ENCODE results near the gene PRAME.
"Not testable (repeated sequence)": the region's sequence is repeated elsewhere in the genome, so short reads cannot be mapped to it uniquely, and the experiment has no call there.

Gene PRAME

DNA sequence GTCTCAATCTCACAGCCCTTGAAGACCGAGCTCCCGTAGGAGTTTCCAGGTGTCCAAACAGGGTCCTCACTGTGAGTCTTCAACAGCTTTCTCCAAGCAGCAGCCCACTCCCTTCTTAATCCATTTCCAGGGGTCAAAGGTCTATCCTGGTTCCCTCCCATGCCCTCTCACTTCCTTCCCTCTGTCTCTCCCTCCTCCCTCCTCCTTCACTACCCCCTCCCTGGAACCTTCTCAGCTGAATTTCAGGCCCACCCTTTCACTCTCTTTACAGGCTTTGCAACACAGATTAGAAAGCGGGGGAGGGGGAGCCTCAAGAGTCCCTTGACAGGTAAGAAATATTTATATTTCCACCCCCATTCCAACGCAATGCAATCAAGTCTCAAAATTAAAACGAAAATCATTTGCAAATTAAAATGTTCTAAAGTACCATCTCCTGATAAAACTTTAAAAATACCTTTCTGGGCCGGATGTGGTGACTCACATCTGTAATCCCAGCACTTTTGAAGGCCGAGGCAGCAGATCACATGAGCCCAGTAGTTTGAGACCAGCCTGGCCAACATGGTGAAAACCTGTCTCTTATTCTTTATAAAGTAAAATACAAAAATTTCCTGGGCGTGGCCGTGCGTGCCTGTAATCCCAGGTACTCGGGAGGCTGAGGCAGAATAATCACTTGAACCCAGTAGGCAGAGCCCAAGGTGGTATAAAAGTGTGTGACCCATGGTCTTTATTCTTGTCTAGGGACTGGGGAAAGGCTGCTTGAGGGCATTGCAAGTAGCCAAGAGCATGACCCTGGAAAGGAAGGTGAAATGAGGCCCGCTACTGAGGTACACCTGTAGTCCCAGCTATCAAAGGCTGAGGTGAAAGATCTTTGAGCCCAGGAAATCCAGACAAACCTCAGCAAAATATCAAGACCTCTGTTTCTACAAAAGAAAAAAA, 38.1 kb downstream of the PRAME start:
- no peak for DNase-seq (ENCODE audit: low spot score)

- DNase-seq (ENCODE audit: low spot score) = no peak
These were observed 38.9 kb downstream of the PRAME start, which contains the start of gene ZNF280A for GRCh38 chr22:22520020-22520656. Gene ZNF280A (minus strand): TSS chr22:22520270. CDS start chr22:22515630, 4,640 bp downstream.

DNA sequence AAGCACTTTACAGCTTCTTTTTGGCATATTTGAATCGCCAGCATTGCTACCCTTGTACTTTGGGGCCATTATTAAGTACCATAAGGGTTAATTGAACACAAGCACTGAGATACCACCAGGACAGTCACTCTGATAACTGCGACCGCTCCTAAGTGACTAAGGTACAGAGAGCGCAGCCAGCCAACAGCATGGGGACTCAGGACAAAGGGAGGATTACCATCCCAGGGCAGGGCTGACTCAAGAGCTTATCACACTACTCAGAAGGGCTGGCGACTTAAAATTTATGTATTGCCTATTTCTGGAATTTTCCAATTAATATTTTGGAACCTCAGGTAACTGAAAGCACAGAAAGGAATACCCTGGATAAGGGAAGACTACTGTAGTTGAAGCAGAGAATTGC, 39.5 kb downstream of the PRAME start:
- DNase-seq (ENCODE audit: low spot score) = no peak

GRCh38 chr22:22516992-22517391, 42.1 kb downstream of the PRAME start:
- DNase-seq (ENCODE audit: low spot score) = no peak

DNA sequence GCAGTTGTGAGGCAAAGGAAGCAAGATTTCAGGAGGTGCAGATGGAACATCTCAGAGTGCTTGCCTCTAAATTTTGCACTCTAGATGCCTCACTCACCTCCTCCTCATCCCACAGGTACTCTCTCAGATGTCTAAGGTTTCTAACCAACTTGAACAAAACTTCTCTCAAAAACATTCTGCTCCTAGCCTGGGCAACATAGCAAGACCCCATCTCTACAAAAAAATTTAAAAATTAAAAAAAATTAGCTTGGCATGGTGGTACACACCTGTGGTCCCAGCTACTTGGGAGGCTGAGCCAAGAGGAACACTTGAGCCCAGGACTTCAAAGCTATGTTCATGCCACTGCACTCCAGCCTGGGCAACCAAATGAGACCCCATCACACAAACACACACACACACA, 43.2 kb downstream of the PRAME start:
- DNase-seq (ENCODE audit: low spot score) = no peak

DNA sequence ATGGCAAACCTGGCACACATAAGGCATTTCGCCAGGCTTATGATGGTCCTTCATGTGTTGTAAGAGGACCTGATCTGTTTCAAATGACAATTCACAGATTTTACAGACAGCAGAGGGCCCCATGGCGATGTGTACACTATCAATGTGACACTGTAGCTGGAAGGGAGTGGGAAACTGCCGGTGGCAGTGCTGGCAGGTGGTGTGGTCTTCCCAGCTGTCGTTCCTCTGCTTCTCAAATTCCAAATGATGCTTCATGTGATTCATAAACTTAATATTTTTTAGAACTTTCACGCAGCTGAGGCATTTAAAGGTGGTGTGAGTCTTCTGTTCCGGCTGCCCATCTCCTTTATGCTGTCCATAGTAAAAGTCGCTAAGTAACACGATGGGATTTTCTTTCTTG, 44.6 kb downstream of the PRAME start:
- DNase-seq (ENCODE audit: low spot score) = not testable (repeated sequence)

- no peak for DNase-seq (ENCODE audit: low spot score)
These were observed 45.4 kb downstream of the PRAME start for GRCh38 chr22:22513619-22514018.

DNA sequence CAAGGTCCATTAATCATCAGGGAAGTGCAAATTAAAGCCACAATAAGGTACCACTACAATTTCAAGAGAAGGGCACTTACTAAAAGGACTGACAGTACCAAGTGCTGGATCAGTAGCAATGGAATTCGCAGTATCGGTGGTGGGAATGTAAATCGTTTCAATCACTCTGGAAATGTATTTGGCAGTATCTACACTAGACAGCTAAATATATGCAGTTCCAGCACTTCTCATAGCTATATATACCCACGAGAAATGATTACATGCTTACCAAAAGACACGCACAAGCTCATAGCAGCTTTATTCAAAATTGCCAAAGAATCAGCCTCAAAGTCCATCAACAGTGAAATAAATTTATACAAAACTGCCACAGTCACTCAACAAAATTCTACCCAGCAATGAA, 46.1 kb downstream of the PRAME start:
- no peak for DNase-seq (ENCODE audit: low spot score)

- DNase-seq (ENCODE audit: low spot score) = not testable (repeated sequence)
These were observed 48.2 kb downstream of the PRAME start for GRCh38 chr22:22510833-22511232.

GRCh38 chr22:22509912-22510311, 49.2 kb downstream of the PRAME start:
- DNase-seq (ENCODE audit: low spot score) = not testable (repeated sequence)

GRCh38 chr22:22508274-22509176, 50.5 kb downstream of the PRAME start, which contains the start of gene ZNF280B:
Gene ZNF280B (minus strand): TSS chr22:22508742. CDS start chr22:22489398, 19,344 bp downstream.
- no peak for DNase-seq (ENCODE audit: low spot score)

DNA sequence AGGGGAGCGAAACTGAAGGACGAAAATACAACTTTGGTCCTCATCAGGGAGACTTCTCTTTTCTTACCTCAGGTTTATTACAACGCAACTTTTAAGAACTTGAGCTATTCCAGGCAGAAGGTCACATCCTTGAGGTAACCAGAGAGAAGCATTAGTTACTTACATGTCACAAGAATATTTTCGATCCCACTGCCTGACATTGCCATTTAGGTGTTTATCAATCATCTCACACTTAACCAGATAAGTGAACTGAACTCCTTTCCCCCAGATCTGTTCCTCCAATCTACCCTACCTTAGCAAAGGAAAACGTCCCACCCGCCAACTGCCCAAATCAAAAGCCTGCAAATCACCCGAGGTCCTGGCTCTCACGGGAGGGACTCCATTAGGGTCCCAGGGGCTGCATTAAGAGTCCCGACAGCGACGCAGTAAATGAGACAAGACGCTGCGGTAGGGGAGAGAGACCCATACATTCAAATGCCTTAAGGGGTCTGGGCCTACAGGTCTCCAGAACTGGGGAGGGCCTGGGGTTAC, 51.3 kb downstream of the PRAME start:
- no peak for DNase-seq (ENCODE audit: low spot score)

DNA sequence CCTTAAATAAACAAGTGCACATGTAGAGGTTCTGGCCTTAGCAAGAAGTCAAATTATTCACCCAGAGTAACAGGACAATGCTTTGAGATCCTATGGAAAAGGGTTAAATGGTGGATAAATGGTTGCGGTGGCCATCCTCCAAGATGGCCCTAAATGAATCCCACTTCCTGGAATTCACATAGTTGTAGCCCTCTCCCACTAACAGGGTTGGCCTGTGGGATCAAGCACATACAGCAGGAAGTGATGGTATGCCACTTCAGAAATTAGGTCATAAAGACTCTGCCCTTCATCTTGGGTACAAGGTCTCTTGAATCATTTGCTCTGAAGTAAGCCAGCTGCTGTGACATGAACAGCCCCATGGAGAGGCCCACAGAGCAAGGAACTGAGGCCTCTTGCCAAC, 52.3 kb downstream of the PRAME start:
- no peak for DNase-seq (ENCODE audit: low spot score)

DNA sequence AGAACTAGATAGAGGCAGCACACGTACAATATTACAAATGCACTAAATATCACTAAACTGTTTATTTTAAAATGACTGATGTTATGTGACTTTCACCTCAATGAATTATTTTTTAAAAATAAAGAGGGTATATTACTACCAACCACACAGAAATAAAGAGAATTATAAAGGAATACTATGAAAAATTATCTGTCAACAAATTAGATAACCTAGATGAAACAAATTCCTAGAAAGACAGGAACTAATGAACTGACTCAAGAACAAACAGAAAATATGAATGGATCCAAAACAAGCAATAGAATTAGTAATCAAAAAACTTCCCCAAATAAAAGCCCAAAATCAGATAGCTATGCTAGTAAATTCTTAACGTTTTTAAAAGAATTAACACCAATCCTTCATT, 60.8 kb downstream of the PRAME start:
- DNase-seq (ENCODE audit: low spot score) = no peak

All from RKO (cell line).